Mesendoderm (in vitro differentiated cells): ENCODE measurements around the gene ARHGEF19. TPM values are rescaled to one million over a fixed set of nuclear protein-coding genes. Genes with fewer than 3 reads are reported as not detected.

ENCODE experiments used
- DNase-seq: peaks from one replicate; pipeline ENCODE4 v3.0.0; 2013
- H2AK5ac ChIP-seq: 2 replicates; pipeline ENCODE4 v1.6.1; 2013; ENCODE audit warnings: low read length, inconsistent platforms
- H2BK120ac ChIP-seq: 2 replicates; pipeline ENCODE4 v1.6.1; 2013; ENCODE audit warnings: low read depth, mild to moderate bottlenecking, low read length, moderate library complexity, mixed read lengths
- H2BK15ac ChIP-seq: replicated peaks from 2 replicates; pipeline ENCODE4 v1.6.1; 2013; ENCODE audit warnings: low read depth, mild to moderate bottlenecking, moderate library complexity
- H2BK5ac ChIP-seq: 2 replicates; pipeline ENCODE4 v1.6.1; 2013; ENCODE audit warnings: low read length, inconsistent platforms
- H3K18ac ChIP-seq: 2 replicates; pipeline ENCODE4 v1.6.1; 2013; ENCODE audit warnings: mild to moderate bottlenecking, low read length, mixed read lengths
- H3K23ac ChIP-seq: one replicate; pipeline ENCODE4 v1.6.1; 2013; ENCODE audit warnings: low read length
- H3K27ac ChIP-seq: 2 replicates; pipeline ENCODE4 v1.5.1; 2013; ENCODE audit warnings: low read depth, mild to moderate bottlenecking, inconsistent platforms, low read length, moderate library complexity
- H3K27me3 ChIP-seq: 2 replicates; pipeline ENCODE4 v1.6.1; 2013; ENCODE audit warnings: low read length, control low read depth, mild to moderate bottlenecking, inconsistent platforms; ENCODE audit not compliant: insufficient read depth, poor library complexity
- H3K36me3 ChIP-seq: 2 replicates; pipeline ENCODE4 v1.6.1; 2013; ENCODE audit warnings: low read length, inconsistent platforms; ENCODE audit not compliant: control insufficient read depth, insufficient read depth
- H3K4ac ChIP-seq: one replicate; pipeline ENCODE4 v1.6.1; 2013; ENCODE audit warnings: low read depth, mild to moderate bottlenecking, low read length, moderate library complexity
- H3K4me1 ChIP-seq: 2 replicates; pipeline ENCODE4 v1.6.1; 2013; ENCODE audit warnings: low read depth, low read length, inconsistent platforms; ENCODE audit not compliant: control insufficient read depth
- H3K4me2 ChIP-seq: 2 replicates; pipeline ENCODE4 v1.6.1; 2013; ENCODE audit warnings: low read length
- H3K4me3 ChIP-seq: 2 replicates; pipeline ENCODE4 v1.5.1; 2013; ENCODE audit warnings: mild to moderate bottlenecking, low read length
- H3K56ac ChIP-seq: one replicate; pipeline ENCODE4 v1.6.1; 2013; ENCODE audit warnings: low read length
- H3K79me1 ChIP-seq: 2 replicates; pipeline ENCODE4 v1.6.1; 2013; ENCODE audit warnings: low read length, inconsistent platforms
- H3K79me2 ChIP-seq: 2 replicates; pipeline ENCODE4 v1.6.1; 2013; ENCODE audit warnings: mild to moderate bottlenecking, low read length; ENCODE audit not compliant: control insufficient read depth, insufficient read depth
- H3K9ac ChIP-seq: 2 replicates; pipeline ENCODE4 v1.6.1; 2013; ENCODE audit warnings: low read length, inconsistent platforms
- H4K5ac ChIP-seq: one replicate; pipeline ENCODE4 v1.6.1; 2013; ENCODE audit warnings: low read length
- H4K8ac ChIP-seq: one replicate; pipeline ENCODE4 v1.6.1; 2013; ENCODE audit warnings: low read depth, mild to moderate bottlenecking, control low read depth, low read length, moderate library complexity
- WGBS: extraction: QIAGEN DNeasy Blood & Tissue Kit; methylation state at CpG from one replicate; pipeline ENCODE4 v1.1.7; 2013; ENCODE audit warnings: low lambda C conversion rate, missing lambda C conversion rate; ENCODE audit not compliant: insufficient coverage; ENCODE audit errors: extremely low coverage; 5-methylcytosine and 5-hydroxymethylcytosine counted together
- small RNA-seq: library from polyadenylated mRNA; stranded (forward); fragments of <200 nt; extraction: miRNeasy Mini kit (QIAGEN cat#:217004); gene quantifications from one replicate; pipeline ENCODE3, GENCODE V24; 2013; ENCODE audit not compliant: insufficient read depth

Gene ARHGEF19

GRCh38 chr1:16149702-16150488, 62.6 kb downstream of the ARHGEF19 start:
- Histone ChIP-seq H3K56ac (peak overlapping the region; percentile 29), H3K79me2 (peaks cover 99% of the 10 kb centered on the region), H4K5ac (no peak overlapping the region), H4K8ac (no peak overlapping the region), H3K4me1 (peaks cover 35% of the 10 kb centered on the region), H2BK15ac (no peak overlapping the region), H2BK5ac (no peak overlapping the region), H2BK120ac (no peak overlapping the region), H3K27ac (peak overlapping the region; percentile 72), H3K4ac (no peak overlapping the region), H3K27me3 (no peaks in the 10 kb centered on the region), H3K23ac (no peak overlapping the region), H2AK5ac (no peak overlapping the region), H3K4me3 (no peak overlapping the region), H3K18ac (no peak overlapping the region), H3K9ac (no peak overlapping the region), H3K79me1 (peaks cover 9% of the 10 kb centered on the region), H3K4me2 (no peak overlapping the region), H3K36me3 (peaks cover 22% of the 10 kb centered on the region)
- WGBS, result no CpG with 5 or more reads among the region's 12 CpGs
- no peak for DNase-seq

GRCh38 chr1:16149146-16149545, 63.3 kb downstream of the ARHGEF19 start:
- no peak overlapping the region for H2BK15ac ChIP-seq
- no peak overlapping the region for H4K8ac ChIP-seq
- DNase-seq, result no peak

GRCh38 chr1:16148329-16149092, 63.9 kb downstream of the ARHGEF19 start:
- Histone ChIP-seq H2BK120ac (no peak overlapping the region), H3K4me2 (no peak overlapping the region), H3K18ac (no peak overlapping the region), H3K27me3 (no peaks in the 10 kb centered on the region), H3K56ac (no peak overlapping the region), H3K27ac (peak overlapping the region; percentile 23), H3K79me2 (peaks cover 99% of the 10 kb centered on the region), H3K23ac (no peak overlapping the region), H2BK15ac (no peak overlapping the region), H3K4me3 (no peak overlapping the region), H3K9ac (no peak overlapping the region), H2AK5ac (no peak overlapping the region), H3K4ac (no peak overlapping the region), H3K36me3 (peaks cover 28% of the 10 kb centered on the region), H4K5ac (no peak overlapping the region), H3K79me1 (peaks cover 15% of the 10 kb centered on the region), H3K4me1 (peaks cover 44% of the 10 kb centered on the region), H2BK5ac (no peak overlapping the region), H4K8ac (no peak overlapping the region)
- WGBS, result no CpG with 5 or more reads among the region's 39 CpGs
- no peak for DNase-seq

More at GRCh38 chr1:16149146-16149545, 63.3 kb downstream of the ARHGEF19 start:
- H3K4me2 ChIP-seq, result no peak overlapping the region
- peaks cover 42% of the 10 kb centered on the region for H3K4me1 ChIP-seq
- no peak overlapping the region for H2AK5ac ChIP-seq
- no peak overlapping the region for H3K23ac ChIP-seq
- no peak overlapping the region for H4K5ac ChIP-seq
- H3K56ac ChIP-seq, result no peak overlapping the region
- no peak overlapping the region for H3K9ac ChIP-seq
- no peak overlapping the region for H3K18ac ChIP-seq
- no CpG with 5 or more reads among the region's 7 CpGs for WGBS
- H3K79me2 ChIP-seq, result peaks cover 99% of the 10 kb centered on the region
- no peak overlapping the region for H2BK5ac ChIP-seq
- H3K4ac ChIP-seq, result no peak overlapping the region
- H2BK120ac ChIP-seq, result no peak overlapping the region
- no peak overlapping the region for H3K4me3 ChIP-seq
- no peaks in the 10 kb centered on the region for H3K27me3 ChIP-seq
- peaks cover 15% of the 10 kb centered on the region for H3K79me1 ChIP-seq
- H3K36me3 ChIP-seq, result peaks cover 28% of the 10 kb centered on the region
- H3K27ac ChIP-seq, result no peak overlapping the region

Small RNA genes lying within 50 kb of the gene (small RNA-seq; reads per million reads assigned to genes)
- not detected for gene MT1XP1
